T-helper 9 cell (primary cell): ENCODE measurements around the gene ABCA13.

ENCODE experiments used
- DNase-seq: peaks from one replicate; pipeline ENCODE4 v3.0.0-alpha.2; 2020

ABCA13 gene

GRCh38 chr7:48643431-48644013 is 472.3 kb downstream of the ABCA13 start:
- DNase-seq = no peak

DNA sequence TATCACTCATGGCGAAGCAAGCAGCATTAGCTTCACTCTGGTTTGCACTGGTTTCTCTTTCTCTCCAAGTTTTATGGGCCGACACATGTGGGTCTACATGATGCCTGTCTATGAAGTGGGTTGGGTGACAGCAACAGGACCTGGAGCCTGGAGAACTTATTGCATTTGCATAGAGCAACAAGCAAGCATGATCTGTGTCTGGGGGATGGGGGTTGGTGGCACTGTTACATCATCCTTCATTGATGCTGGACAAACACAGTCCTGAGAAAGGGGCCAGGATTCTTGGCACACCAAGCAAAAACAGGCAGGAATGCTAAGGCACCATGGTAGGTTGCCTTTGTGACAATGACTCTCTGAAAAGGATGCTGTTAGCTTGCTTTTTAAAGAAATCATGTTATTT is 486.9 kb downstream of the ABCA13 start:
- DNase-seq = no peak

DNA sequence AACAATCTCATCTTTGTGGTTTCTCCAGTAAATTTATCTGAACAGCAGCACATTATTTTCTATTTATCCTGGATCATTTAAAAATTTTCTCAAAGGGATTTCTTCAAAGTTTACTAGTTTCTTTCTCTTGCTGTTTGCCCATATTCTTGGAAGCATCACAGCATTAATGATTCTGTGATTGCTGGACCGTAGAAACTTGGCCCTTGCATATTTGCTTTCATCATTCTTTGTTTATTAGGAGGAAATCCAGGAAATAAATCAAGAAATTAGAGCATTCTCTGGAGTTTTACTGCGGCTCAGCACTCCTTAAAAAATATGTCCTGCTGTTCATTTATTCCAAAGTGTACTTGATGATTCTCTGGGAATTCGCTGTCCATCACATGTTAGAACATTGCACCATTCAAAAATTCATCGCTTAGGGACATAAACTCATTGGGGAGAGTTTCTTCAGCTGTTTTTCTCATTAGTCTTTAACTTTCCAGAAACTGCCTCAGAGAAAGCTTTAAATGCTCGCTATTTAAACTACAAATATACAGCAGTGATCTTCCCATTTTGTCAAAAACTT is 489.1 kb downstream of the ABCA13 start:
- no peak for DNase-seq

DNA sequence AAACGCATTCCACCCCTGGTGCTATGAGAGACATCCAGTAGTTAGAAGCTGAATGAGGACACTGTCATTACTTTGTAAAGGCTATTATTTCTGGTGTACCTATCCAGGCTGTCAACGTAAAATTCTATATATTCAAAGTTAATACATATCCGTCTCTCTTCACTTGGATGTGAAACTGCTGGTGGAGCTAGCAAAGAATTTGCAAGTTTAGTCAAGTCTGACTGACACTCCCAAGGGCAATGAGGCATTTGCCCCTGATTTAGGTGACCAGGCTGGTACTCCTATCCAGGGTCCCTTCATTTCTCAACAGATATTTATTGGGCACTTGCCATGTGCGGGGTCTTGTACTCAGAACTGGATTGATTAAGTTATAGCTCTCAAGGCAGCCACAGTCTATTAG is 493.0 kb downstream of the ABCA13 start:
- no peak for DNase-seq

DNA sequence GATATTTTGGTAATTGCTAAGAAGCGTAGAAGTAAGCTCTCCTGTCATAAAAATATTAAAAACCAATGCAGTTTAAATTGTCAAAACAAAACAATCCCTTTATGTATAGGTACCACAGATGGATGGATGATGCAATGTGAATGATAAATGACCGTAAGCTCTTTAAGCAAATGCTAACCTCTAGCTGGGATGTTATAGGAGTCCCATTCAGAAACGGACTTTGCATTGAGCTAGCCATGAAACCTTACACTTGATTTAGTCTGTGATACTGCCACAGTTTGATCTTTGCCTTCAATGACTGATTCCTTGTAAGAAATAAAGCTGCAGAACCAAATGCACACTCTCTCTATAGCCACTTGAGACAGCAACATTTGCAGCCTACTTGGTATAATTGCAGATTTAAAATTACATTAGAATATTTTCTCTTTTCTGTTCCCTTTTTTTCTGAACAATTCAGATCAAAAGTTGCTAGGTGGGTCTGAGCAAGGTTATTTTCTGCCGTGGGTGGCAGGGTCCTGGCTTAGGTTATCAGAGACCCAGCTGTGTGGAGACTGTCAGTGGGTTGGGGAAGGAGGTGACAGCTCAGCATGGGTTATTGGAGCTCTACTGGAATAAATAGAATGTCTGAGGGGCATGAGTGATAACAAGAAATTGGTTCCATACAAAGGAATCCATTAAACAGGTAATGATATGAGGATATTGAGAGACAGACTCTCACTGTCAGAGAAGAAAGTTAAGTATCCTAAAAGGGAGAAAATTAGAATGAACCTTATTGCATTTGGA is 494.3 kb downstream of the ABCA13 start:
- no peak for DNase-seq

DNA sequence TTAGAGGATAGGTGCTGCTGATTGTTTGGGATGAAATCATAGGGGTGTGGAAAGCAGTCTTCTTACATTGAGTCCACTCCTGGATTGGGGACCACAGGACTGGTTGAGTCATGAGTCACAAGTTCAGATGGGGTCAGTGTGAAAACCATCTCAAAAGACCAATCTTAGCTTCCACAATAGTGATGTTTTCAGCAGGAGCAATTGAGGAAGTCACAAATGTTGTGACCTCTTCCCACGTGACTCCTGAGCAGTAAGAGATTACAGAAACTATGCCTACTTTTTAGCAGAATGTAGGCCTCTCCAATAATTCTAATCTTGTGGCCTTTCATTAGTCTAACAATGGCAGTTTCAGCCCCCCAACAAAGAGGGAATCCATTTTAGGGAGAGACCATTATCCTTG is 496.1 kb downstream of the ABCA13 start:
- DNase-seq = no peak

DNA sequence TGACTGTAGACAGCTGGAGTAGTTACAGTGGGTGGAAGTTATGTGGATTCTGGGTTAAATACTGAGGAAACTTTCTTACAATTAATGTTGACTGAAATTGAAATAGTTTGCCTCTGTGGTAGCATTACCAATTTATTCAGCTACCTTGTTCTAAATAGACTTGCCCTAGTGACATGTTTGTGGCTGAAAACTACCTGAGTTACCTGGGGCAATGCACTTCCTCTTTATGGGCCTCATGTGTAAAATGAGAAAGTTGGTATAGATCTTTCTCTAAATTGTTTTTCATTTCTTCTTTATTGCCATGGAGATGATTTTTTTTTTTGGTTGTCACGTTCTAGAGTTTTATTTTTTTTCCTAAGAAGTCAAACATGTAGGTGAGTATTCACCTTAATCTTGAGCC is 500.4 kb downstream of the ABCA13 start:
- DNase-seq = no peak

DNA sequence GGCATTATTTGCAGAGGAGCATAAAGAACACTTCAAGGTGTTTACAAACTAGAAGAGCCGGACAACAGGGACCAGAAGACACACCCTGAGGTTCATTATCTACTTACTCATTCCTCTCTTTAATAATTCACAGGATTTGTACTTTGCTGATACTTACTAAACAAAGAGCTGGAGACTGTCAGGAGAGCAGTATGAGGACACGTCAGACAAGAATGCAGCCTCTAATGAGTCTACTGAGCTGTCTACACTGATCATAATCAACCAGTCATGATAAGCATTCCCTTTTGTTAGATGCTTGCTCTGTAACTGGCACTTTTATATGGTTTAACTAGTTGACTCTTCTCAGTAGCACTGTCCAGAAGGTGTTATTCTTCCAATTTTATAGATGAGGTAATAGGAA is 509.7 kb downstream of the ABCA13 start:
- no peak for DNase-seq

- DNase-seq = no peak
These were observed 520.5 kb downstream of the ABCA13 start for GRCh38 chr7:48691788-48692187.
